Fibroblast of skin of right quadriceps (primary cell): Measurements from ENCODE around the gene JAM3.

Experiments
- DNase-seq: peaks from one replicate; pipeline ENCODE4 v3.0.0-alpha.2; 2013

The JAM3 gene

GRCh38 chr11:134196756-134197155, 127.9 kb downstream of the JAM3 start:
- DNase-seq: no peak

DNA sequence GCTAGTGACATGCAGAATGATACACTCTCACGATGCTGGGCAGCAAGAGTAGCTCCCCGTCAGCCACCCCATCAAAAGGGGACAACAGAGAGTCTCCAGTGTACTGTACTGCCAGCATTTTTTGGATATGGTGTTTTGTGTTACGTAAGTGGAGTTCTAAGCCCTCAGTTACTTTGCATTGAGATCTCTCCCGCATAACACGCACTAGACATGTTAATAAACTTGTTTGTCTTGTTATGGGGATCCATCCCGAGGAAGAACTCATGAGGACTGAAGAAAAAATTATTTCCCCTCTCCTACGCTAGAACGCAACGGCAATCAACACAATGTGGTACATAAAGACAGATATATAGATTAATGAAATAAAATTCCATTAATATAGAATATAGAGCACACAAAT, 130.7 kb downstream of the JAM3 start:
- DNase-seq: no peak

DNA sequence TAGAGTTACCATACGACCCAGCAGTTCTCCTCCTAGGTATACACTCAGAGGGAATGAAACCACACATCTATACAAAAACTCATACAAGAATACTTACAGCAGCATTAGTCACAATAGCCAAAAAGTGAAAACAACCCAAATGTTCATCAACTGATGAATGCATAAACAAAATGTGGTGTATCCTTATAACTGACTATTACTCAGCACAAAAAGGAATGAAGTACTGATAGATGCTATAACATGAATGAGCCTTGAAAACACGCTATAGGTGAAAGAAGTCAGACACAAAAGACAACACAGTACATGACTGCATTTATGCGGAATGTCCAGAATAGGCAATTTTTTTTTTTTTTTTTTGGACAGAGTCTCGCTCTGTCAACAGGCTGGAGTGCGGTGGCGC, 131.8 kb downstream of the JAM3 start:
- no peak for DNase-seq
